ENCODE results near the gene PLPP7.

GRCh38 chr9:131272212-131272611 is 17.3 kb upstream of the PLPP7 start:
- TF ChIP-seq POLR2A (IDR thresholded peaks at IDR 0.05) (no peak), CTCF (IDR thresholded peaks at IDR 0.05) (no peak)
